ENCODE measurements around the gene ZBTB4.

- TF ChIP-seq EP300 (IDR thresholded peaks at IDR 0.05; ENCODE audit: borderline replicate concordance) (no peak), TAF1 (IDR thresholded peaks at IDR 0.05; ENCODE audit: low read depth) (no peak), USF1 (IDR thresholded peaks at IDR 0.05) (peak; percentile 17; the same call in 1 of the 2 replicates), NFIC (IDR thresholded peaks at IDR 0.05) (peak; percentile 82), MAX (IDR thresholded peaks at IDR 0.05) (no peak), CREB1 (IDR thresholded peaks at IDR 0.05; ENCODE audit: low read depth) (no peak), REST (IDR thresholded peaks at IDR 0.05; ENCODE audit: low read depth) (no peak), ZBTB7A (IDR thresholded peaks at IDR 0.05; ENCODE audit: low read depth) (no peak; the same call in none of the 2 replicates), EGR1 (IDR thresholded peaks at IDR 0.05) (no peak), TEAD4 (IDR thresholded peaks at IDR 0.05) (no peak), FOXM1 (IDR thresholded peaks at IDR 0.05; ENCODE audit: borderline replicate concordance, low read depth) (no peak), YY1 (IDR thresholded peaks at IDR 0.05; ENCODE audit: low read depth) (no peak), CEBPB (IDR thresholded peaks at IDR 0.05) (no peak)
These were observed 39.2 kb downstream of the ZBTB4 start for GRCh38 chr17:7440113-7440833.
